NCI-H2227 treated with DMSO at 0.1 percent for 48 hours (cell line): ENCODE data around the gene ATG16L1.

Experiments used
- DNase-seq: peaks from one replicate; lab custom pipeline; 2025; lab: John Stamatoyannopoulos, UW

ATG16L1 gene

DNA sequence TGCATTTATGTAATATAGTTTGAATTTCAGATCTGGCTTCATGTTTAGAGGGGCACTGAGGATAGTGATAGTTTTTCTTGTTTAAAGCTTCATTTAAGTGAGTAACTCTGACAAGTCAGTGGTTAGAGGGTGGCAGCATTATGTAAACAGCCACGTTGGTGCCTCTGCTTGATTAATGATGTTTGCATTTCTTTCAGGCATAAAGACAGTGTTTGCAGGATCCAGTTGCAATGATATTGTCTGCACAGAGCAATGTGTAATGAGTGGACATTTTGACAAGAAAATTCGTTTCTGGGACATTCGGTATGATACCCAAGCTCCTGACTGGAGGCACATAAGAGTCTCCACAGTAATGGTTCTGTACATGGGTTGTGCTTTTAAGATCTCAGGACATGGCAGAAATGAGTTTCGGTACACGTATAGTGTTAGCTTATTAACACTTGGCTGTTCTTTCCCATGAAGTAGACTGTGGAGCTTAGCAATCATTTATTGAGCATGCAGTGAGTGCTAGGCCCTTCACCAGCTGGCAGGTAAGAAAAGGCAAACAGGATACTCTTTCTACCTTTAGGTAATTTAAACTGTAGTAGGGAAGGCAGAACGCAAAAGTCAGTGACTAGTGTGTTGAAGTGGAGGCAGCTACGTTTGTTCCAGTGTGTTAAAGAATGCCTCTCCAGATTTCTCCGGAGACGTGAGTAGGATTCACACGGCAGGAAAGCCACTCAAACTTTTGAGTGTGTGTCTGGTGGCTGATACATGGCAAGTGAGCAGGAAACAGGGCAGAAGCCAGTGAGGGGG lies 38.8 kb downstream of the ATG16L1 start:
- DNase-seq: no peak

DNA sequence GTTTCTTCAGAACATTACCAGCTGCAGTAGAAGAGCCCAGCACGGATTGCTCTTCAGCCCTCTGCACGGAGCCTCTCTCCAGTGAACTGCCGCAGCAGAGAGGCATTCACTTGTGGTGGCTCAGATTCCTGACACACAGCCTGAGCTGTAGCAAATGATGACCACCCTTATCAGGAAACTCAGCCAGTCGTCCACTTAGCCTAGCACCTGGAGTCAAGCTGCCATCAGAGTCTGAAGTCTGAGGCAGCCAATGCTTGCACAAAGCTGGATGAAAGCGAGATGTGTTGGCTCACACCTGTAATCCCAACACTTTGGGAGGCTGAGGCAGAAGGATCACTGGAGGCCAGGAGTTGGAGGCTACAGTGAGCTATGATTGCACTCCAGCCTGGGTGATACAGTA lies 44.4 kb downstream of the ATG16L1 start:
- DNase-seq: no peak

DNA sequence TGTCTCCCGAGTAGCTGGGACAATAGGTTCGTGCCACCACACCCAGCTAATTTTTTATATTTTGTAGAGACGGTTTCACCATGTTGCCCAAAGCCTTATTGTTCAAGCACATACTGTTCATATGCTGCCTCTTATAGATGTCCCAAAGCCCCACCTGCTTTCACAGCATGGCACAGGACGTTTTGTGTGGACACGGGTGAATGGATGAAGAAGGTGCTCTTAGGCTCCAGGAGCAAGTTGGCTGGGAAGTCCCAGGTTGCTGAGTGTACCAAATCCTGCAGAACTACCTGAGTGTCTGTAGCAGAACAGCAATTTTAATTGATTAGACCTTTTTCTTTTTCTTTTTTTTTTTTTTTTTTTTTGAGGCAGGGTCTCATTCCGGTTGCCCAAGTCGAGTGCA lies 45.6 kb downstream of the ATG16L1 start:
- no peak for DNase-seq

DNA sequence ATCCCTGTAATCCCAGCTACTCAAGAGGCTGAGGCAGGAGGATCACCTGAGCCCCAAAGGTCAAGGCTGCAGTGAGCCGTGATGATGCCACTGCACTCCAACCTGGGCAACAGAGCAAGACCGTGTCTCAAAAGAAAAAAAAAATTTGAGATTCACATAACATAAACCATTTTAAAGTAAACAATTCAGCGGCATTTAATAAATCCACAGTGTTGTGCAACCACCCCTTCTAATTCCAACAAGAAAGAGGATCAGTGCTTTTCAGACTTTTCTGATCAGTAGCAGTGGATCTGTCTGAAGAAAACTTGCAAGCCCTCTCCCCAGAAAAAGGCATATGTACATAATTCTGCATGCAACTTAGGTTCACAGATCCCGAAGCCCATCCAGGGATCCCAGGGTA lies 48.9 kb downstream of the ATG16L1 start:
- DNase-seq: no peak

DNA sequence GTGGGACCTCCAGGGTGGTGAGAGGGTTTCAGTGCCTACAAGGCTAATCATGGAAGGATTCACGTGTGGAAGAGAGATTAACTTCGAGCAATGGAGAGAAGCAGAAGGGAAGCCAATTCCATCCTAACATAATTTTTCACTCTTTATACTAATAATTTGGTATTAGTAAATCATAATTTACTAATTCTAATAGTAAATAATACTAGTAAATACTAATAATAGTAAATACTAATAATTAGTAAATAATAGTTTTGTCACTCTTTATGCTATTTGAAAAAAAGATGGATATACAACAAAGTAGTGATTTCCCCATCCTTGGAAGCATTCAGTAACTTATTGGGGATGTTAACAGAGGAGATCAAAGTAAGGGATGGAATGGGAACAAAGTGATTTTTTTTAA lies 49.8 kb downstream of the ATG16L1 start:
- no peak for DNase-seq

DNA sequence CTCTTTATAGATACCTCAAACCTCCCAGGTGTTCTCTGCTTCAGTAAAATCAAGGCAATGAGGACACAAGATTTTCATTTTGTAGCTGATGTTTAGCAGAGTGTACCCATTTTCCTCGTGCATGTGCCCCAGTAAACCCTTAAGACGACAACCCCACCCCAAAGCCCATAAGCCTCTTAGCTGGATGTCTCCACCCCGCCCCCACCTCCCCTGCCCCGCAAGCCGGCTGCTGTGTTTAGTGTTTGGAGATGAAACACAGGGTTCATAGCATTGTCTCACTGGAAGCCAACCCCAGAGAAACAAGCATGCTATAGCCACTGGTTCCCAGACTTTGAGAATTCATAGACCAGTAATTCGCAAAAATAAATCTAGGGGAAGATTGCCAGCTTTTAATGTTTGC lies 50.3 kb downstream of the ATG16L1 start:
- no peak for DNase-seq

DNA sequence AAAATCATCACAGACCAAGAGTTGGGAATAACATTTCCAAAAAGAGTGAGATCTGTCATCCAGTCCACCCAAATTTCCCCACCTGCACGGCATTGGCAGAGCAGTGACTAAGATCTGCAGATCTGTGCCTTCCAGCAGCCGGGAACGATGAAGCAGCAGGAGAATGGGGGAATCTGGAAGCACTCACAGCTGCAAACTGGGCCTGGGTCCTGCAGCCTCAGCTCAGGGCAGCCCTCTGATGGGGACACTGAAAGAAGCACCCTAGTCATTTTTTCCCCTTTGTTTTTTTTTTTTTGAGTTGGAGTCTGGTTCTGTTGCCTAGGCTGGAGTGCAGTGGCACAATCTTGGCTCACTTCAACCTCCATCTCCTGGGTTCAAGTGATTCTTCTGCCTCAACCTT lies 51.8 kb downstream of the ATG16L1 start:
- DNase-seq: no peak

DNA sequence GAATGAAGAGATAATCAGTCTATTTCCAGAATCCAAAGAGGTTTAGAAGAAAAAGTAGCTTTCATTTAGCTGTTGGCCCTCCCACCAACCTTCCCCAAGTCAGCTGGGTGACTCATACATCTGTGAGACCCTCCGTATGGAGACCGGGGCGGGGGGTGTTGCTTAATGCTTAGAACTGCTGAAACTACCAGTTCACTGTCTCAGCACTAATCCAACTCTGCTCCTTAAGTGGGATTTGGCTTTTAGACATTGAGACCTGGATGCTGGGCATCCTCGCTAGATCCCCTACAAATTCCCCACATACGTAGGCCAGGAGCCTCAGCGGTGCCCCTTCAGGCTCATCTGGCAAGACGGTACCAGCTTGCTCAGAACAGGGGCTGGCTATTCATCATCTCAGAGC lies 56.1 kb downstream of the ATG16L1 start, which contains the start of gene SAG:
Gene SAG, plus strand, starts transcription at position 252 of the 400 bp plus-strand sequence. CDS start 1,374 bp downstream, outside the sequence.
- DNase-seq: no peak

DNA sequence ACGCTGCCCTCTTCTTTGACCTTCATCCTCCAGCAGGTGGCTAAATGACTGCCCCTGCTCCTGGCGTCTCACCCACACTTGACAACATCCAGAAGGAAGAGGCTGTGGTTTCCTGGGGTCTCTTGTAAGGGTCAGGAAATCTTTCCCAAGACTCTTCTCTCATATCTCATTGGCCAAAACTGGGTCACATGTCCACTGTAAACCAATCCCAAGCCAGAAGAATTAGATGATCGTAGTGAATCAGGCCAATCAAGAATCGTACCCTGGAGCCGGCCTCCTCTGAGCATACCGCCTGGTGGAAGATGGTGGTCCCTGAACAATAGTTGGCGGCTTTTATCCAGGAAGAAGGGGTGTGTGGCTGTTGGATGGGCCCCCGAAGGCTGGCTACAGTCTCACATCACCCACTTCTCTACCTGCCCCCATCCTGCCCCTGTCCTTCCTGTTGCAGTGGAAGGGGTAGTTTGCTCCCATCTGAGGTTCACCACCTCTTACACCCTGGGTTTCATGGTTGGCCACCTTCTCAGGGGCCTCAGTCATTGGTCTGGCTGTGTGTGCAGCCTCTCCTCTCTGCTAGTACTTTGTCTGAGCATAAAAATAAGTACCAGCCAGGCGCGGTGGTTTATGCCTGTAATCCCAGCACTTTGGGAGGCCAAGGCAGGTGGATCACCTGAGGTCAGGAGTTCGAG lies 59.9 kb downstream of the ATG16L1 start:
- no peak for DNase-seq

DNA sequence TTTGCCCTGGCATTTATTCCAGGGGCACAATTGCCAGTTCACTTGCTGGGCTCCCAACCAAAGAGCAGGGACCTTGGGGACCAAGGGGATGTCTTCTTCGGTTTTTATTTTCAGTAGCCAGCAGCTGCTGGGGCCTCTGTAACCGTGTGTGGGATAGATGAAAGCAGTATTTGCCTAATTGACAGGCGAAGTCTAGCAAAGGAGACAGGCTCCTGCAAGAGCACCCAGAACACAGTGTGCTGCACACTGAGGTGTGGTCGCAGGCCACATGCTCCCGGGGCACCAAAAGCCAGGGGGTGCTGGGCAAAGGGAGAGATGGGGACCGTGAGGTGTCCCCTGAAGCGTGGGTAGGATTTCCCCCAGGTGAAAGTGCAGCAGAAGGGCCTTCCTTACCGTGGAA lies 61.4 kb downstream of the ATG16L1 start:
- DNase-seq: no peak

DNA sequence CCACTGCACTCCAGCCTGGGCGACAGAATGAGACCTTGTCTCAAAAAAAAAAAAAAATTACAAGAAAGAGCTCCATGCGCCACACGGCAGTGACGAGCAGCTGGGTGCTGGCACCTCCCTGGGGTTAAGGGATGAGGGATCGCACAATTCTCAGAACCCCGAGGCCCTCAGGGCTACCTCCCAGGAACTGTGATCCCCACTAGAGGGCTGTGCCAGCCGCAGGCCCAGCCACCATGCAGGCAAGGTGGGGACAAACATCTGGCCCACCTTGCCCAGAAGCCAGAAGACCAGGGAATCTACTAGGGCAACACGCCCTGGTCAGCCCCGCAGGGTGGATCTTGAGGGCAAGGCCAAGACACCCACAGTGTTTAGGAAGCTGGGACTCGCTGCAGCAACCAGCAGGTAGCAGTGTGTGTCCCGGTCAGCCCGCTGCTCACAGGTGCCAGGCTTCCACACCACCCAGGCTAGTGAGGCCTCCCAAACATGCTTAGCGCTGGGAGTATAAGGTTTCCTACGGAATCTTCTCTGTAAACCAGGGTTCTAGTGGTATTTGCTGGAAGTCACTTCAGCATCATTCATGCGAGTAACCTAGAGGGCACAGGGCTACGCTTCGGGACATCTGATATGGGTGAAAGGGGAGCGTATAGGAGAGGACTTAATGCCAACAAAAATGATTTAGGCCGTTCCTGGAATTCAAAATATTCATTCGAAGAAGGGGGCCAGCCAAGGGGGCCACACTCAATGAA lies 62.9 kb downstream of the ATG16L1 start:
- DNase-seq: no peak

DNA sequence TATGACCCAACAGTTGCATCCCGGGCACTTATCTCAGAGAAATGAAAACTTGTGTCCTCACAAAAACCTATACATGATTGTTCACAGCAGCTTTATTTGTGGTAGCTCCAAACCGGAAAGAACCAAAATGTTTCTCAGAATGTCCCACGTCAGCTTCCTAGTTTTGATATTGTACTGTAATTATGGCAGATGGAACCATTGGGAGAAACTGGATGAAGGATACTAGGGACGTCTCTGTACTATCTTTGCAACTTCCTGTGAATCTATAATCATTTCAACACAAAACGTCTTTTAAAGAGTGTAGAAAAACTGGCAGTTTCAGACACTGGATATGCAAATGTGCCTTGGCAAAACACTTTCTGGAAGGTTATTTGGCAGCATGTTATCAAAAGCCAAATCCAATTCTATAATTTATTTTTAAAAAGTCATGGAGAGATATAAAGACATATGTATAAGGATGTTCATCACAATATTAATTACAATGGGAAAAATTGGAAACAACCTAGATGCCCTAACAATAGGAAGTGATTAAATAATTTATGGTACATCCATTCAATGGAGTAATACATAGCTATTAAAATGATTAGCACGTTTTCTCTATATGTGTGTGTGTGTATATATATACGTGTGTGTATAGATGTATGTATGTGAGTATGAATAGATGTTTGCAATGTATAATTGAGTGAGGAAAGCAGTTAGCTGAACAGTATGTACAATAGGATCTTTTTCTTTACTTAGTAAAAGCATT lies 65.9 kb downstream of the ATG16L1 start:
- no peak for DNase-seq

DNA sequence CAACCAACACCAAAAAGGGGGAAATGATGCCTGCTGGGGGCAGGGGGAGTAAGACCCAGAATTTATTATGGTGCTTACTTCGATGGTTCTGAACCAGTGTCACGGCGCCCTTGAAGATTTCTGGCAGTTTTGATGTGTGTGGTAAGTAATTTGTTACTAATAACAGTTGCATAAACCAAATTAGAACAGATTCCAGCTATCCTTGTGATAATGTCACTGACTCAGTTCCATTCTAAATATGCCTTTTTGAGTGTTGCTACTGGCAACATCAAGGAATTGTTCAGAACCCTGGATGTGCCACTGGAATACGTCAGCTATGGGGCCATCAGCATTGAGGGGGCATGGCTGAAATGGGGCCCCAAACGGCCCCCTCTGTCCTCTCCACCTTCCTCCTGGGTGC lies 67.8 kb downstream of the ATG16L1 start:
- no peak for DNase-seq

DNA sequence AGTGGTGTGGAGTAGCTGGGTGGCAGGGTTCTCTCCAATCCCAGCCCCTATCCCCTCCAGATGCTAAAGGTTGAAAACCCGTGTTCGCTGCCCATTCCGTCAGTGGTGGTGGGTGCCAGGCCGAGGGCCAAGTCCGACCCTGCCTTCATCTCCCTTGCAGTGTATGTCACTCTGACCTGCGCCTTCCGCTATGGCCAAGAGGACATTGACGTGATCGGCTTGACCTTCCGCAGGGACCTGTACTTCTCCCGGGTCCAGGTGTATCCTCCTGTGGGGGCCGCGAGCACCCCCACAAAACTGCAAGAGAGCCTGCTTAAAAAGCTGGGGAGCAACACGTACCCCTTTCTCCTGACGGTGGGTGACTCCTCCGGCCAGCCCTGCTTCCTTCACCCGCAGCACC lies 69.0 kb downstream of the ATG16L1 start:
- DNase-seq: no peak

DNA sequence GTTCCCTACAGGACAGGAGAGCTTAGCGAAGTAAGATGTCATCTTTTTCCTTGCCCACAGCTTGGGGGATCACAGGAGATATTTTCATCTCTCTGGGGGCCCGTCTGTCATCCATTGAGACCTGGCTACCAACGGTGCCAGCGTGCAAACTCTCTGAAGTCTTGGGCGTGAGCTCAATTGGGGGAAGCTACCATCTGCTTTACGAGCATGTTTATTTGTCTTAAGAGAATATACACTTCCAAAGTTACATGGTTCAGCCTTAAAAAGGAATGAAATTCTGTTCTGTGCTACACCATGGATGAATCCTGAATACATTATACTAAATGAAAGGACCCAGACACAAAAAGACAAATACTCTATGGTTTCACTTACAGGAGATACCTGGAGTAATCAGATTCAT lies 69.7 kb downstream of the ATG16L1 start:
- no peak for DNase-seq

DNA sequence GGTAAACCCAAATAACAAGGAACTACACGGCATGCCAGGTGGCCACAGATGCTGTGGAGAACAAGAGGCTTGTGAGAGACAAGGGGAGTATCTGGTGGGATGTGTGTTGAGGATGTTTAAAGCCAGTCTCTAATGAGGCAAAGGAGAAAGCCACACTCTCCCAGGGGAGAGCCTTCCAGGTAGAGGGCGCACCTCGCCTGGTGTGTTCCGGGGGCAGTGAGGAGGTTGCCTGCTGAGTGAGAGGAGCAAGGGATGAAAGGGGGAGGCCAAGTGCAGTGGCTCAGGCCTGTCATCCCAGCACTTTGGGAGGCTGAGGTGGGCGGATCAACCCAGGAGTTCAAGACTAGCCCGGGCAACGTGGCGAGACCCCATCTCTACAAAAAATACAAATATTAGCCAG lies 72.4 kb downstream of the ATG16L1 start:
- DNase-seq: no peak

DNA sequence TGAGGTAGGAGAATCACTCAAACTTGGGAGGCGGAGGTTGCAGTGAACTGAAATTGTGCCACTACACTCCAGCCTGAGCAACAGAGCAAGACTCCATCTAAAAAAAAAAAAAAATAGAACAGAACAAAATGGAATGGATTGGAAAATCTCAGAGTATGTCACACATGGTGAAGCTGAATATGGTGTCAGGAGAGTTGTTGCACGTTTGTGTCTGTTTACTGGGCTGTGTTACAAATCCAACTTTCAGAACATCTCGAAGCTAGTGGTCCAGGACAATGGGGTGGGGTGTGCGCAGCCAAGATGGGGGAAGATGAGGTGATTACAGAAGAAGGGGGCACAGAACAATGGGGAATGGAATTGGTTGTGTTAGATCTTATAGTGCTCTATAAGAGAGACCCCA lies 73.8 kb downstream of the ATG16L1 start:
- DNase-seq: no peak

DNA sequence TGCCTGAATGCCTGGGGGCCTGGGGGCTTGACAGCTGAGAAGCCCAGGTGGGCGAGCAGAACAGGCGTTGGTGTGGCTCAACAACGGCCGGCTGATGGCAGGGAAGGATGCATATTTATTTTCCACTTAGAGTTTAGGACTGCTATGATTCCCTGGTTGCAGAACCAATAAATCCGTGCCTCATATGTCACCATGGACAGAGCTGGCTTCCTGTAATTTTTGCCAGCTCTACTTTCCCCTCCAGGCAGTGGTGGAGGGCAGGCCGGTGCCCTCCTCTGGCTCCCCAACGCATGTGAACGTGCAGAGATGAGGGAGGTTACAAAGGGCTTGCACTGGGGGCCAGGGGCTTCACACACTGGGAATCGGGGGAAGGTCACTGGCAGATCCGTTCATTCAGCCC lies 74.3 kb downstream of the ATG16L1 start:
- DNase-seq: no peak

DNA sequence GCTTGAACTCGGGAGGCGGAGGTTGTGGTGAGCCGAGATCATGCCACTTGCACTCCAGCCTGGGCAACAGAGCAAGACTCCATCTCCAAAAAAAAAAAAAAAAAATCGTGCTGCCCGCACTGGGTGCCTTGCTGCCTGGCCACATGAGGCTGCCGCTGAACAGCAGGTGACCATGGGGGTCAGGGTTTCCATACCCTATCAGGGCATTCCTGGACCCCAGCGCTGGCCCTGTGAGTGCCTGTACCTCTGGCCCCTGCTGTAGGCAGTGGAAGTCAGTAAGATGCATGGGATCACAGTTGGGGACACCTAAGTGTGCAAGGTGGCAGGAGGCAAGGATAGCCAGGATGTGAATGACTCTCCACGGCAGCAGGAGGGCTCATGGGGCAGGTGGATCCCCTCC lies 75.0 kb downstream of the ATG16L1 start:
- no peak for DNase-seq

DNA sequence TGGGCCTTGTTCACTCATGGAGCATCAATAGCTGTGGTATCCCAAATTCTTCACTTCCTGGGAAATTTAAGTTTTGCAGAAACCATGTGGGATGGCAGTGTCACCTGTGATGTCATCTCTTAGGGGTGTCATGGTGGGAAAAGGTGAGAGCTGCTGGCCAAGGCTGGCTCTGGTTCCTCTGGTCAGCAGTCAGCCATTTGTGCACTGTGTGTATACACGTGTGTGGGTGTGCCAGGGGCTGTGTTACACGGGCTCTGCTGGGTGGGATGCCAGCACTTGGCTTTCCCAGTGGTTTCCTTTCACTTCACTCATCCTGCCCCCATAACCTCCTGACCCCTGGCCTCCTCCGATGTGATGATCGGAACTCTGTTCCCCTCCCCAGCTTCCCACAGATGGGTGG lies 77.4 kb downstream of the ATG16L1 start:
- no peak for DNase-seq

DNA sequence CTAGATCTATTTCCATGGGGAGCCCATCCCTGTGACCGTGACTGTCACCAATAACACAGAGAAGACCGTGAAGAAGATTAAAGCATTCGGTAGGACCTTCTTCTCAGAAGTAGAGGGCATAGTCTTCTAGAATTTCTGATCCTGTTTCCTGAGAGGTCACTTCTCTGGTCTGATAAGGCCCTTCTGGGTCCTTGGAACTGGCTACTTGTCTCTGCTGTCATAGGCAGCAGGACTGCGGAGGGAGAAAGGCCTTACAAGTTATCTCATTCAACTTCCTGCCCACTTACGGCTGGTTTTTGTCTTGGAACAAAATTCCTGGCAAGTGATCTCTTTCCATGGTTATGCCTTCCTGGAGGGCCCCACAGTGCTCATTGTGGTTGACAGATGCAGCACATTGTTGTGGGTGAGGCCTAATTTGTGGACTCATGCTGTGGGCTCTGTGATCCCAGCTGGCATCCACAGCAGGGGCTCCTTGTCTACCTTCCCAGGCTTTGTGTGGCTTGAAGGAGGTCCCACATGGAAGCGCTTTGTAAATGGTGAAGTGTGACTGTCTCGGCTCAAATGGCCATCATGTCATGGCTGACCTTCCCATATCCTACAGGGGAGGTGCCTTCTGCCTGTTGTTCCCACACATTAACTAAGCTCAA lies 78.1 kb downstream of the ATG16L1 start:
- DNase-seq: no peak

DNA sequence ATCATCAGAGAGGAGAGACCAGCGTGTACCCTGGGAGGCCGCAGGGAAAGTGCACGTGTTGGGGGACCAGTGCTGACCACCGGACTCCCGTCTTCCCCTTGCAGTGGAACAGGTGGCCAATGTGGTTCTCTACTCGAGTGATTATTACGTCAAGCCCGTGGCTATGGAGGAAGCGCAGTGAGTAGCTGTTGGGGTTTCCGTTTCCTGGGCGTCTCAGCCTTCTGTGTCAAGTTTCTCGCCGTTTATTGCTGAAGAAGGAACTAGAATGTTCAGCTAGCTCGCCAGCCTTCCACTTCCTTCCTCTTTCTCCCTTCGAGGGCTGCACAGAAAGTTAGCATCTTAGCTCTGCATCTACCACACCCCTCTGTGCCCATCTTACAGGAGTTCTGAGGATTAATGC lies 80.1 kb downstream of the ATG16L1 start:
- no peak for DNase-seq
